ENCODE measurements around the gene DUSP28. TPM values are rescaled to one million over a fixed set of nuclear protein-coding genes. Genes with fewer than 3 reads are reported as not detected.

The DUSP28 gene
- total and polyA plus RNA-seq, 2 of the 8 experiments (the other 6 are each of a cell fraction or from before 2014, with no cell fraction given) = 2.1 to 2.3 TPM

DNA sequence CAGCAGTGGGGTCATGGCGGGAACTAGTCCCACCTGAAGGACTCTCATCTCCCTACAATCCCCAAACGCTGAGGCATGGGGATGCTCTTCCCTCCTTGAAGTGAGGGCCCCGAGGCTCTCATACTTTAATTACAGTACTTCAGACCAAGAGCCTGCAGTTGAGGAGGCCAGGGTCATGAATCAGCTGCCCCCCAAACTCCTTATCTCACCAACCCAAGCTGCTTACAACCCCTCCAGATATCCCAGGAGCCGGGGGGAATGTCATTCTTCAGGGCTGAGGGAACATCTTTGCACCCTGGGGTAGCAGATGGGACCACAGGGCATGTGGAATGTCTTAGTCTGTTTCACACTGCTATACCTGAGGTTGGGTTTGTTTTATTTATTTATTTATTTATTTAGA, 23.6 kb downstream of the DUSP28 start:
- FAIRE-seq = no peak
- peaks cover 0 to 23% (median 11%) of the 10 kb centered on the region in 4 experiments; a peak in 6 of 7 replicates for H3K4me1 ChIP-seq (replicated peaks in 1 of 4; ENCODE audit: control insufficient read depth in 3 of 4, insufficient read depth in 4 of 4, low read length in 3 of 4)
- TF ChIP-seq SIRT6 (IDR thresholded peaks at IDR 0.05; ENCODE audit: low read length) (no peak), BCL11A (IDR thresholded peaks at IDR 0.05; ENCODE audit: low read depth in 2 of 2, low read length in 2 of 2) (no peak)

More for the DNA sequence above, 23.6 kb downstream of the DUSP28 start:
- H2AK5ac ChIP-seq (ENCODE audit: low read depth, low read length) = no peak overlapping the region
- no peak overlapping the region for H4K8ac ChIP-seq (ENCODE audit: extremely low read depth, insufficient read depth, low read length)
- POLR2A ChIA-PET (ENCODE audit: partially characterized antibody) = interaction anchor here (1.2 kb wide), 1 partner anchor 11 kb away, joined by 4 read pairs; no protein-coding TSS in a partner anchor
- H2BK20ac ChIP-seq (ENCODE audit: low read length) = no peak overlapping the region
- no peak overlapping the region for H3K4me3 ChIP-seq (ENCODE audit: extremely low read depth in 1 of 4, insufficient read depth in 2 of 4, low read depth in 3 of 4, low read length in 4 of 4)
- no peak overlapping the region for H3K27ac ChIP-seq (ENCODE audit: low read depth, low read length)
- no peak overlapping the region for H4K91ac ChIP-seq (replicated peaks; ENCODE audit: insufficient read length, low read length)
- CTCF ChIA-PET (ENCODE audit: partially characterized antibody) = interaction anchor here (1.0 to 4.8 kb wide), 2 partner anchors 9 to 18 kb away, joined by 3 to 37 read pairs; no protein-coding TSS in a partner anchor
- H2BK12ac ChIP-seq (ENCODE audit: low read depth, low read length) = no peak overlapping the region
- WGBS, 2 experiments (ENCODE audit: extremely low coverage in 1 of 2, insufficient coverage in 1 of 2, insufficient read length in 1 of 2, insufficient replicate concordance in 2 of 2, low coverage in 1 of 2, low lambda C conversion rate in 2 of 2, missing lambda C conversion rate in 1 of 2) = 80% methylated on average over 4 of the region's 4 CpGs; no CpG with 5 or more reads in 1 of the 2 experiments
- peaks cover 12% of the 10 kb centered on the region; the same call in 1 of the 2 replicates for H3K23me2 ChIP-seq (ENCODE audit: low read depth, low read length)
- peaks cover 15% of the 10 kb centered on the region for H3K79me1 ChIP-seq (ENCODE audit: low read depth, low read length)
- H2AFZ ChIP-seq (ENCODE audit: low read length) = no peak overlapping the region
- H3K18ac ChIP-seq (ENCODE audit: extremely low read depth, low read length) = no peak overlapping the region
- no peak overlapping the region for H4K5ac ChIP-seq (ENCODE audit: insufficient read length, low read depth, low read length)
- peaks cover 10 to 34% of the 10 kb centered on the region in 2 experiments for H4K20me1 ChIP-seq (replicated peaks in 1 of 2; ENCODE audit: control insufficient read depth in 1 of 2, insufficient read depth in 2 of 2, low read length in 2 of 2)
- no peak overlapping the region for H3K4ac ChIP-seq (replicated peaks; ENCODE audit: insufficient read length, low read depth, low read length)
- no peak overlapping the region for H2BK120ac ChIP-seq (replicated peaks; ENCODE audit: low read depth, low read length)
- no peak overlapping the region for H2BK15ac ChIP-seq (ENCODE audit: low read length)
- no peak overlapping the region for H3K4me2 ChIP-seq (ENCODE audit: insufficient read depth in 1 of 2, low read depth in 2 of 2, low read length in 2 of 2)
- no peak overlapping the region for H3K56ac ChIP-seq (replicated peaks; ENCODE audit: insufficient read length, low read depth, low read length)
- H3K27me3 ChIP-seq (replicated peaks in 1 of 4; ENCODE audit: control insufficient read depth in 3 of 4, extremely low read depth in 1 of 4, insufficient read depth in 3 of 4, low read length in 3 of 4) = no peaks in the 10 kb centered on the region
- H3K36me3 ChIP-seq (ENCODE audit: control insufficient read depth in 2 of 4, insufficient read depth in 4 of 4, low read length in 3 of 4) = no peaks in the 10 kb centered on the region
- no peaks in the 10 kb centered on the region for H3K9me3 ChIP-seq (ENCODE audit: insufficient read depth in 2 of 2, low read depth in 1 of 2, low read length in 1 of 2)
- no peak overlapping the region for H3K23ac ChIP-seq (ENCODE audit: insufficient read length)
- no peak for DNase-seq (ENCODE audit: low read depth in 1 of 2, low spot score in 2 of 2)
- no peak overlapping the region for H3K9ac ChIP-seq (replicated peaks in 1 of 4; ENCODE audit: extremely low read depth in 1 of 4, low read depth in 3 of 4, low read length in 3 of 4)
- no peak overlapping the region for H2BK5ac ChIP-seq (ENCODE audit: low read depth, low read length)
- H3K14ac ChIP-seq (ENCODE audit: insufficient read length) = no peak overlapping the region
- H3K79me2 ChIP-seq (ENCODE audit: control insufficient read depth in 1 of 2, insufficient read depth in 2 of 2, low read length in 2 of 2) = peaks cover 4 to 38% of the 10 kb centered on the region in 2 experiments; a peak in 3 of 4 replicates

Measured in H1 (cell line).